ENCODE results near the gene GPR146.

Gene GPR146

GRCh38 chr7:1106063-1106792 is 61.9 kb downstream of the GPR146 start:
- no peak for DNase-seq (ENCODE audit: low read depth in 2 of 2)

- DNase-seq (ENCODE audit: low read depth in 2 of 2), result no peak
Measured at GRCh38 chr7:1106793-1107421, 62.6 kb downstream of the GPR146 start.

- no peak for DNase-seq (ENCODE audit: low read depth in 2 of 2)
Measured at GRCh38 chr7:1108264-1108920, 64.0 kb downstream of the GPR146 start.

Data from fibroblast of skin of left biceps (primary cell).